ENCODE measurements around the gene DVL2. TPM values are rescaled to one million over a fixed set of nuclear protein-coding genes. Genes with fewer than 3 reads are reported as not detected.

The DVL2 gene
- total RNA-seq, 3 donors from 2014 or later = 32.0 to 58.2 (median 47.9) TPM

DNA sequence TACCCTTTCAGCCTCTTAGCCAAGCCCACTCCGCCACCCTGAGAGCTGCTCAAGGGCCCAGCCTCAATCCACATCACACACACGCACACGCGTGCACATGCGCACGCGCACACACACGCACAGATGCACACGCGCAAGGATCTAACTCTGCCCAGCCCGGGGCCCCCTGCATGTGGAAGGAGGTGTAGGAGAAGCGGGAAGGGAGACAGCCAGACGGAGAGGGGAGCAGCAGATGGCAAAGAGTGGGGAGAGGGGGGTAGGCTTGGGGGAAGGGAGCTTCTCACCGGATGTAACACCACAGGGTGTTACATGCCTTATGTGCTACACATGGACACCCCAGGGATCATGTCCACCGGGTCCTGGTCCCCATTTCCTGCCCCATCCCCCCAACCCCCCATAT, 30.0 kb downstream of the DVL2 start:
- intact Hi-C loops (cut with DNase I; ENCODE audit: low total_unique reads) = no loop called here
- H3K27me3 ChIP-seq = no peaks in the 10 kb centered on the region
- H3K36me3 ChIP-seq = no peaks in the 10 kb centered on the region
- H3K27ac ChIP-seq = peak overlapping the region; percentile 68 to 81
- DNase-seq (ENCODE audit: low spot score in 2 of 2) = no peak
- no peaks in the 10 kb centered on the region for H3K4me1 ChIP-seq
- no peak for TF ChIP-seq POLR2AphosphoS5 (IDR thresholded peaks at IDR 0.05)
- H3K4me3 ChIP-seq = peak overlapping the region; percentile 45 to 71 (median 55)
- H3K9me3 ChIP-seq = no peaks in the 10 kb centered on the region

DNA sequence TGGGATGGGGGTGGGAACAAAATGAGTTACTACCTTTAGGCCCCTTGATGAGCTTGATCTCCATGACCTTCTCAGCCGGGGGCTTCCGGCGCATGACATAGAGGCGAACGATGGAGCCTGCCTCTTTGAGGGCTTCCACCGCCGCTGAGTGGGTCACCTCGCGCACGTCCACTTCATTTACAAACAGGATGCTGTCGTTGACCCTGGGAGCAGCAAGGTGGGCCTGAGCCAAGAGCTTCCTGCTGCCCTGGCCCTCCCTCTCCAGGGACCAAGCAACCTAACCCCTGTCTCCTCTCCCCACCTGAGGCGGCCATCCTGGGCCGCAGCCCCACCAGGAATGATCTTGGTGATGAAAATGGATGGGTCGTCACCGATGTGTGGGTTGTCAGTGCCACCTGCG, 30.9 kb downstream of the DVL2 start:
- Histone ChIP-seq H3K27me3 (no peaks in the 10 kb centered on the region), H3K36me3 (no peaks in the 10 kb centered on the region), H3K4me1 (no peaks in the 10 kb centered on the region), H3K27ac (no peak overlapping the region), H3K4me3 (no peak overlapping the region), H3K9me3 (no peaks in the 10 kb centered on the region)
- TF ChIP-seq POLR2A (IDR thresholded peaks at IDR 0.05) = no peak
- no peak for TF ChIP-seq POLR2AphosphoS5 (IDR thresholded peaks at IDR 0.05)
- no peak for DNase-seq (ENCODE audit: low spot score in 2 of 2)
- intact Hi-C loops (cut with DNase I; ENCODE audit: low total_unique reads) = loop anchor here (2.0 kb wide), 1 partner anchor 77 kb away; the partner anchor contains the start of gene SLC2A4

DNA sequence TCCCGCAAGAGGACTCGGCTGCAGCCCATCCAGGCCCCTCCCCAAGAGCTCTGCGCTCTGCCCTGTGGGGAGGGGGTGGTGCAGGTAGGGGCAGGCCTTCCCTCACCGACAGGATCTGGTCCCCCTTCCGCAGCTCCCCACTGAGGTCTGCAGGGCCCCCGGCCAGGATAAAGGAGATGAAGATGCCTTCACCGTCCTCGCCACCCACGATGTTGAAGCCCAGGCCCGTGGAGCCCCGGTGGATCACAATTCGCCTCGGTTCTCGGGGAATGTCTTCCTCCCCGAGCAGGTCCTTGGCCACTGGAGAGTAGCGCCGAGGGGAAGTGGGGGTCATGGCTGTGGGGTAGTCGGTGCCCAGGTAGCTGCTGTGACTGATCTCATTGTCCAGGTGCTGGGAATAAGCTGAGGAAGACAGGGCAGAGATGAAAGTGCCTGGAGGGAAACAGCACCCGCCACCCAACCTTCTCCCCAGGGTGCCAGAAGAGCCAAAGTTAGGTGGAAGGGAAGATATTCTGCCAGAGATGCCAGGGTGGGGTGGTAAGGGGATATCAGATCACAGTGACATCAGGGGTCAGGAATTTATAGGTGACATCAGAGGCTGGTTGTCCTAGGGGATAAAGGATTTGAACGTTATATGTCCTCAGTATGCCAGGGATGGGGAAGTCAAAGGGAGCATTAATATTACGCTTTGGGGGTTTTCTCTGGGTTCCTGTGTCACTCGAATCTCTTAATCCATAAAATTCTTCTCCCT, 37.5 kb downstream of the DVL2 start:
- H3K36me3 ChIP-seq = no peaks in the 10 kb centered on the region
- TF ChIP-seq, protein P1, sequence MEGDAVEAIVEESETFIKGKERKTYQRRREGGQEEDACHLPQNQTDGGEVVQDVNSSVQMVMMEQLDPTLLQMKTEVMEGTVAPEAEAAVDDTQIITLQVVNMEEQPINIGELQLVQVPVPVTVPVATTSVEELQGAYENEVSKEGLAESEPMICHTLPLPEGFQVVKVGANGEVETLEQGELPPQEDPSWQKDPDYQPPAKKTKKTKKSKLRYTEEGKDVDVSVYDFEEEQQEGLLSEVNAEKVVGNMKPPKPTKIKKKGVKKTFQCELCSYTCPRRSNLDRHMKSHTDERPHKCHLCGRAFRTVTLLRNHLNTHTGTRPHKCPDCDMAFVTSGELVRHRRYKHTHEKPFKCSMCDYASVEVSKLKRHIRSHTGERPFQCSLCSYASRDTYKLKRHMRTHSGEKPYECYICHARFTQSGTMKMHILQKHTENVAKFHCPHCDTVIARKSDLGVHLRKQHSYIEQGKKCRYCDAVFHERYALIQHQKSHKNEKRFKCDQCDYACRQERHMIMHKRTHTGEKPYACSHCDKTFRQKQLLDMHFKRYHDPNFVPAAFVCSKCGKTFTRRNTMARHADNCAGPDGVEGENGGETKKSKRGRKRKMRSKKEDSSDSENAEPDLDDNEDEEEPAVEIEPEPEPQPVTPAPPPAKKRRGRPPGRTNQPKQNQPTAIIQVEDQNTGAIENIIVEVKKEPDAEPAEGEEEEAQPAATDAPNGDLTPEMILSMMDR (IDR thresholded peaks at IDR 0.05) = no peak
- TF ChIP-seq POLR2AphosphoS5 (IDR thresholded peaks at IDR 0.05) (no peak), POLR2A (IDR thresholded peaks at IDR 0.05) (no peak)
- DNase-seq (ENCODE audit: low spot score in 2 of 2) = no peak
- no peaks in the 10 kb centered on the region for H3K27me3 ChIP-seq
- H3K4me3 ChIP-seq = no peak overlapping the region
- H3K27ac ChIP-seq = no peak overlapping the region
- intact Hi-C loops (cut with DNase I; ENCODE audit: low total_unique reads) = no loop called here
- H3K9me3 ChIP-seq = no peaks in the 10 kb centered on the region
- H3K4me1 ChIP-seq = no peaks in the 10 kb centered on the region

DNA sequence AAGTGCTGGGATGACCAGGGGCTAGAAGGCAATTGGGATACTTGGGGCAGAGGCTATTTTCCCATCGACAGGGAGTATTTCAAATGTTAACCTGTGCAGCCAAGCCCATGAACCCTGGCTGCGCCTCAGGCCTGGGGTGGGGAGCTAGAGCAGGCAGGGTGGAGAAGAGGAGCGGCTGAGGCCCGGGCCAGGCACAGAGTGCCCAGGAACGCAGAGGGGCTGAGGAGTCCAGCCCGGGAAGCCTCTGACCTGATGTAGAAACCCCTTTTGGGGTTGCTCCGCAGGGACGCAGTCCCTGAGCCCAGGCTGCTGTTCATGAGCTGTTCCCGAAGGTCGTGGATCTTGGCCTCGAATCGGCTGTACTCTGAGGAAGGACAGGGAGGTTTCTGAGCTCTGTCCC, 38.3 kb downstream of the DVL2 start:
- no peaks in the 10 kb centered on the region for H3K36me3 ChIP-seq
- H3K4me3 ChIP-seq = no peak overlapping the region
- intact Hi-C loops (cut with DNase I; ENCODE audit: low total_unique reads) = no loop called here
- DNase-seq (ENCODE audit: low spot score in 2 of 2) = no peak
- no peaks in the 10 kb centered on the region for H3K9me3 ChIP-seq
- no peaks in the 10 kb centered on the region for H3K4me1 ChIP-seq
- TF ChIP-seq POLR2AphosphoS5 (IDR thresholded peaks at IDR 0.05) = no peak
- TF ChIP-seq POLR2A (IDR thresholded peaks at IDR 0.05) = no peak
- TF ChIP-seq, protein P1 (IDR thresholded peaks at IDR 0.05) = no peak
- H3K27ac ChIP-seq = no peak overlapping the region
- H3K27me3 ChIP-seq = no peaks in the 10 kb centered on the region

DNA sequence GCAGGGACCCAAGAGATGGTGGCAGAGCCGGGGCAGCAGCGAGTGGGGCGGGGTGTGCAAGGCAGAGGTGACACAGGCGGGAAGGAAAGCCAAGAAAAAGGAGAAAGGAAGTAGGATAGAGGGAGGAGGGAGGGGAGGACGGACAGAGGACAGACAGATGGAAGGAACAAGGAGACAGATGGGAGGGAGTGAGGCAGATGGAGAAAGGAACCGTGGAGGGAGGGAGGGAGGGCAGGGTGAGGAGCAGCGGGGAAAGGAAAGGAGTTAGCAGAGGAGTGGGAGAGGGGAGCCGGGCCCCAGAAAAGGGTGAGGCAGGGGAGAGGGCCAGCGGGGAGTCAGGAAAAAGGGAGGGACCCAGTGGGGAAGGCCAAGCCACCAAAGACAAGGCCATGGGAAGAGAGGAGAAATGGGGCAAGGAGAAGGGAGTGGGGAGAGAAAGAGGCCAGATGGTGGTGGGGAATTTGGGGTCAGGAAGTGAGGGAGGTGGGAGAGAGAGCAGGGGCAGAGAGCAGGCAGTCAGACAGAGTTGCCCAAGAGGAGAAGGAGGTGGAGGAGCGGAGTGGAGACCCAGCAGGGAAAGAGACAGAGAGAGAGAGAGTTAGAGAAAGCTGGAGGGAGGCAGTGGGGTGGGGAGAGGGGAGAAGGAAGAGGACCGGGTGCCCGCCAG, 41.9 kb downstream of the DVL2 start:
- intact Hi-C loops (cut with DNase I; ENCODE audit: low total_unique reads) = no loop called here

More for the DNA sequence above, 41.9 kb downstream of the DVL2 start:
- Histone ChIP-seq H3K36me3 (no peaks in the 10 kb centered on the region), H3K4me1 (no peaks in the 10 kb centered on the region), H3K27ac (no peak overlapping the region), H3K27me3 (no peaks in the 10 kb centered on the region), H3K4me3 (no peak overlapping the region), H3K9me3 (no peaks in the 10 kb centered on the region)
- TF ChIP-seq, protein P1 (IDR thresholded peaks at IDR 0.05) = no peak
- TF ChIP-seq POLR2AphosphoS5 (IDR thresholded peaks at IDR 0.05) (no peak), POLR2A (IDR thresholded peaks at IDR 0.05) (no peak)
- DNase-seq (ENCODE audit: low spot score in 2 of 2) = no peak
